ENCODE data around the gene TUBGCP6. TPM values are rescaled to one million over a fixed set of nuclear protein-coding genes. Genes with fewer than 3 reads are reported as not detected.

TUBGCP6 gene
- total and polyA plus RNA-seq, 2 donors (not counting 3 experiments of a cell fraction or from before 2014, with no cell fraction given) = 33.1 to 45.3 TPM

- Histone ChIP-seq H4K20me1 (replicated peaks; ENCODE audit: control insufficient read depth, extremely low read depth, insufficient read depth, low read length) (no peaks in the 10 kb centered on the region), H3K4me2 (ENCODE audit: insufficient read depth, low read length) (no peak overlapping the region), H3K4me3 (replicated peaks in 1 of 3; ENCODE audit: insufficient read depth in 1 of 3, low read depth in 1 of 3, low read length in 3 of 3) (no peak overlapping the region), H2AFZ (ENCODE audit: low read depth, low read length) (no peak overlapping the region), H3K9ac (replicated peaks; ENCODE audit: extremely low read depth, insufficient read depth, low read length) (no peak overlapping the region), H3K9me1 (replicated peaks; ENCODE audit: control insufficient read depth, extremely low read depth, insufficient read depth, low read length) (no peaks in the 10 kb centered on the region), H3K9me3 (replicated peaks; ENCODE audit: control insufficient read depth, insufficient read depth, low read length) (no peaks in the 10 kb centered on the region), H3K36me3 (ENCODE audit: control insufficient read depth in 2 of 2, extremely low read depth in 1 of 2, insufficient read depth in 2 of 2, low read length in 2 of 2) (peaks cover 6 to 22% of the 10 kb centered on the region in 2 experiments), H3K27me3 (ENCODE audit: control insufficient read depth in 2 of 2, insufficient read depth in 2 of 2, low read length in 2 of 2) (no peaks in the 10 kb centered on the region), H3K79me2 (ENCODE audit: control insufficient read depth, insufficient read depth, low read length) (peaks cover 21% of the 10 kb centered on the region), H3K4me1 (ENCODE audit: control insufficient read depth, extremely low read depth, insufficient read depth, low read length) (peaks cover 13% of the 10 kb centered on the region), H3K27ac (ENCODE audit: insufficient read depth, low read depth, low read length) (no peak overlapping the region)
- TF ChIP-seq CTCF (IDR thresholded peaks at IDR 0.05; ENCODE audit: extremely low read depth in 1 of 2, insufficient read depth in 1 of 2, low read depth in 1 of 2, low read length in 2 of 2) (no peak), EZH2 (IDR thresholded peaks at IDR 0.05; ENCODE audit: borderline replicate concordance, low read depth, low read length, severe bottlenecking) (no peak), POLR2A (IDR thresholded peaks at IDR 0.05; ENCODE audit: low read depth, low read length) (no peak), MAX (IDR thresholded peaks at IDR 0.05; ENCODE audit: insufficient read depth, insufficient read length) (no peak), GATA2 (IDR thresholded peaks at IDR 0.05; ENCODE audit: insufficient read depth, insufficient read length, low read depth, low read length) (no peak), POLR2AphosphoS5 (IDR thresholded peaks at IDR 0.05; ENCODE audit: insufficient read depth, low read depth, low read length) (no peak), JUN (IDR thresholded peaks at IDR 0.05; ENCODE audit: borderline replicate concordance, insufficient read depth, insufficient read length, low read depth) (no peak), FOS (IDR thresholded peaks at IDR 0.05; ENCODE audit: borderline replicate concordance, insufficient read depth, low read length) (no peak), MYC (IDR thresholded peaks at IDR 0.05; ENCODE audit: low read depth, low read length) (no peak)
- dilution Hi-C loops (cut with MboI; ENCODE audit: extremely low pct_ligation_motif_present, low sequenced_read_pairs) = no loop called here
- ChIA-PET POLR2A (no interaction called here), CTCF (interaction anchor here (1.5 kb wide), 1 partner anchor 280 kb away, joined by 6 read pairs; no protein-coding TSS in a partner anchor)
- FAIRE-seq (no peak), DNase-seq (ENCODE audit: low read depth, low spot score) (no peak)
- intact Hi-C loops (cut with micrococcal nuclease) = no loop called here
- no TSS peak for BruUV-seq (replicated peaks)
These were observed 34.3 kb downstream of the TUBGCP6 start for GRCh38 chr22:50210378-50211139.

All from endothelial cell of umbilical vein (primary cell).